Endothelial cell of umbilical vein (primary cell): ENCODE results near the gene IRF2BP2. TPM values are rescaled to one million over a fixed set of nuclear protein-coding genes. Genes with fewer than 3 reads are reported as not detected.

Experiments
- BruUV-seq: library from RNA; stranded (reverse); fragments of 400-500 nt; replicated peaks from 2 replicates; lab custom pipeline; 2021; lab: Mats Ljungman, UMichigan
- CTCF ChIA-PET: fragments of 300-600, 350-600 bp; sonication (Branson Sonifier 250); formaldehyde crosslinking; loops from one replicate; lab custom pipeline; 2021; ENCODE audit warnings: antibody characterized with exemption, inconsistent platforms; lab: Charles Lee
- POLR2A ChIA-PET: fragments of 300-600, 350-600 bp; sonication (Branson Sonifier 250); formaldehyde crosslinking; loops from one replicate; lab custom pipeline; 2021; ENCODE audit warnings: antibody characterized with exemption, inconsistent platforms; lab: Charles Lee
- DNase-seq: peaks from one replicate; pipeline ENCODE4 v3.0.0-alpha.2; 2011; ENCODE audit warnings: low read depth, low spot score
- FAIRE-seq: peaks from 2 replicates; lab custom pipeline; 2011; peaks lifted over from hg19 to GRCh38; lab: Jason Lieb, UNC
- H2AFZ ChIP-seq: 2 replicates; pipeline ENCODE4 v1.6.0; 2012; ENCODE audit warnings: low read depth, low read length, control low read depth, inconsistent platforms
- H3K27ac ChIP-seq: 2 replicates; pipeline ENCODE4 v1.5.1; 2011; ENCODE audit warnings: low read depth, mild to moderate bottlenecking, control low read depth, low read length, moderate library complexity; ENCODE audit not compliant: insufficient read depth
- H3K27me3 ChIP-seq, 2 experiments: 2 replicates each; pipeline versions ENCODE4 v1.6.0 to v1.6.1; 2011; ENCODE audit warnings: low read length in 2 of 2, mixed read lengths in 1 of 2; ENCODE audit not compliant: control insufficient read depth in 2 of 2, insufficient read depth in 2 of 2
- H3K36me3 ChIP-seq, 2 experiments: 2 replicates in 1 of 2; 3 replicates in 1 of 2; pipeline ENCODE4 v1.5.1; 2011; ENCODE audit warnings: low read length in 2 of 2, mild to moderate bottlenecking in 1 of 2, moderate library complexity in 1 of 2; ENCODE audit not compliant: control insufficient read depth in 2 of 2, insufficient read depth in 2 of 2; ENCODE audit errors: extremely low read depth in 1 of 2
- H3K4me1 ChIP-seq: 3 replicates; pipeline ENCODE4 v1.5.1; 2011; ENCODE audit warnings: mild to moderate bottlenecking, low read length; ENCODE audit not compliant: control insufficient read depth, insufficient read depth; ENCODE audit errors: extremely low read depth
- H3K4me2 ChIP-seq: 2 replicates; pipeline ENCODE4 v1.6.1; 2011; ENCODE audit warnings: low read length, control low read depth, mixed read lengths; ENCODE audit not compliant: insufficient read depth
- H3K4me3 ChIP-seq, 3 experiments: fragments of 200-600 bp in 1 of 3; sonication (generic), shearing (Covaris generic) in 1 of 3; replicated peaks in 1 of 3; 2 replicates each; pipeline ENCODE4 v1.5.1; 2011 to 2016; ENCODE audit warnings: control low read depth in 3 of 3, low read length in 3 of 3, mild to moderate bottlenecking in 2 of 3, inconsistent platforms in 1 of 3, low read depth in 1 of 3, moderate library complexity in 1 of 3; ENCODE audit not compliant: insufficient read depth in 1 of 3
- H3K79me2 ChIP-seq: 2 replicates; pipeline ENCODE4 v1.6.0; 2012; ENCODE audit warnings: low read length, inconsistent platforms; ENCODE audit not compliant: control insufficient read depth, insufficient read depth
- H3K9ac ChIP-seq: replicated peaks from 2 replicates; pipeline ENCODE3; 2011; ENCODE audit warnings: low read length, control low read depth; ENCODE audit not compliant: insufficient read depth; ENCODE audit errors: extremely low read depth
- H3K9me1 ChIP-seq: replicated peaks from 3 replicates; pipeline ENCODE4 v1.6.0; 2011; ENCODE audit warnings: mild to moderate bottlenecking, low read length; ENCODE audit not compliant: control insufficient read depth, insufficient read depth; ENCODE audit errors: extremely low read depth
- H3K9me3 ChIP-seq: replicated peaks from 2 replicates; pipeline ENCODE4 v1.5.1; 2012; ENCODE audit warnings: low read length, inconsistent platforms; ENCODE audit not compliant: control insufficient read depth, insufficient read depth
- H4K20me1 ChIP-seq: replicated peaks from 2 replicates; pipeline ENCODE3; 2011; ENCODE audit warnings: mild to moderate bottlenecking, low read length; ENCODE audit not compliant: control insufficient read depth, insufficient read depth; ENCODE audit errors: extremely low read depth
- EZH2 ChIP-seq: IDR thresholded peaks from 2 replicates; pipeline ENCODE4 v1.6.1; 2012; ENCODE audit warnings: borderline replicate concordance, low read depth, mild to moderate bottlenecking, moderate library complexity, low read length, inconsistent platforms; ENCODE audit not compliant: severe bottlenecking
- FOS ChIP-seq: IDR thresholded peaks from 2 replicates; pipeline ENCODE4 v1.6.1; 2011; ENCODE audit warnings: mild to moderate bottlenecking, low read length, moderate library complexity, borderline replicate concordance; ENCODE audit not compliant: insufficient read depth
- GATA2 ChIP-seq: IDR thresholded peaks from 2 replicates; pipeline ENCODE4 v1.7.0; 2011; ENCODE audit warnings: low read depth, mild to moderate bottlenecking, moderate library complexity, mixed read lengths, low read length; ENCODE audit not compliant: insufficient read length, insufficient read depth
- JUN ChIP-seq: IDR thresholded peaks from 2 replicates; pipeline ENCODE4 v1.6.1; 2011; ENCODE audit warnings: borderline replicate concordance, low read depth; ENCODE audit not compliant: insufficient read length, insufficient read depth
- POLR2A ChIP-seq: IDR thresholded peaks from 2 replicates; pipeline ENCODE4 v1.6.1; 2012; ENCODE audit warnings: low read depth, mild to moderate bottlenecking, control low read depth, low read length
- POLR2AphosphoS5 ChIP-seq: IDR thresholded peaks from 2 replicates; pipeline ENCODE4 v1.6.1; 2012; ENCODE audit warnings: low read depth, mild to moderate bottlenecking, control low read depth, low read length, moderate library complexity; ENCODE audit not compliant: insufficient read depth
- dilution Hi-C: fragments of 300-500 bp; cut with MboI; formaldehyde crosslinking; loops from one replicate; pipeline ENCODE4 v1.15.0; 2019; ENCODE audit warnings: low sequenced_read_pairs; ENCODE audit not compliant: extremely low pct_ligation_motif_present
- intact Hi-C: fragments of 100-400 bp; cut with micrococcal nuclease; formaldehyde crosslinking; loops from one replicate; pipeline ENCODE4 v1.10.0; 2022
- polyA plus RNA-seq, 4 experiments: library from polyadenylated mRNA; depleted of rRNA in 3 of 4; stranded (reverse) in 3 of 4; unstranded in 1 of 4; fragments of >200 nt; gene quantifications; 2 replicates each; pipeline versions ENCODE4 v1.2.1 to v1.2.3, GENCODE V29; 2011 to 2012; ENCODE audit warnings: missing spikeins in 1 of 4
- total RNA-seq: library from RNA; stranded (reverse); gene quantifications from 2 replicates; pipeline ENCODE4 v1.2.3, GENCODE V29; 2021
- TF ChIP-seq, protein P1 (sequence below): IDR thresholded peaks from 2 replicates; pipeline ENCODE4 v1.6.1; 2011; ENCODE audit not compliant: insufficient read depth, insufficient read length
- TF ChIP-seq, protein P2 (sequence below), 2 donors: IDR thresholded peaks; 1 replicate in 1 of 2; 2 replicates in 1 of 2; pipeline ENCODE4 v1.5.1; 2011; ENCODE audit warnings: low read length in 2 of 2, mild to moderate bottlenecking in 2 of 2, moderate library complexity in 2 of 2, control low read depth in 1 of 2, inconsistent platforms in 1 of 2, low read depth in 1 of 2; ENCODE audit not compliant: insufficient read depth in 1 of 2; ENCODE audit errors: extremely low read depth in 1 of 2

The IRF2BP2 gene
- total and polyA plus RNA-seq, 2 donors (not counting 3 experiments of a cell fraction or from before 2014, with no cell fraction given): 66.6 to 109 TPM

DNA sequence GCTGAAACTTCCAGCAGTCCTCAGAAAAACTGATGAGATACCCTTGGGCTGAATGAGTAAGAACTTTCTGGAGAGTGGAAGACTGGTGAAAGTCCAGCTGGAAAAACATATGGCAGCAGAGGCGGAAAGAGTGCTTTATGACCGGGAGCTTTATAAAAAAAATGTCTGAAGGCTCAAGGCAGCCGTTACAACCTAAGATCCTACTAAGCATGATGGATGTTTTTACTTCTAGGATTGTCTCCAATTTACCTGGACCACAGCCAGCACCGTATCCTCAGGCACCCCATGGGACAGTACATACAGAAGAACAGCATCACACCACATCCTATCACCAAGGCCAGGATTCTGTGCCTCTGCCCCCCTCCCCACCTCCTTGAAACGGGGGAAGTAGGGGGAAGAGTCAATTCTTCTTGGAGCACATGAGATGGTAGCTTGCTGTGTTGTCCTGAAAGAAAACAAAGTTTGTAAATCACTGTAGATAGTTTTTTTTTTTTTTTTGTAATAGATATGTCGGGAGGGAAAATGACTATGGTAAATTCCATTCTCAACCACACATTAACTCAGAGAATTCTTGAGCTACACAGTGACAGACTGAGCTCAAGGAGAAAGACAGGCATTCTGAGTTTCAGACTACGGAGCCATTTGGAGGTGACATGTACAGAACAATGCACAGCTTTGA is 11.8 kb upstream of the IRF2BP2 start:
- POLR2A ChIA-PET: no interaction called here
- TF ChIP-seq, protein P1, sequence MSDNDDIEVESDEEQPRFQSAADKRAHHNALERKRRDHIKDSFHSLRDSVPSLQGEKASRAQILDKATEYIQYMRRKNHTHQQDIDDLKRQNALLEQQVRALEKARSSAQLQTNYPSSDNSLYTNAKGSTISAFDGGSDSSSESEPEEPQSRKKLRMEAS: no peak
- TF ChIP-seq JUN: no peak
- TF ChIP-seq POLR2AphosphoS5: no peak
- TF ChIP-seq FOS: no peak
- no peak for TF ChIP-seq POLR2A
- TF ChIP-seq EZH2: no peak
- no peak for TF ChIP-seq GATA2
- TF ChIP-seq, protein P2, sequence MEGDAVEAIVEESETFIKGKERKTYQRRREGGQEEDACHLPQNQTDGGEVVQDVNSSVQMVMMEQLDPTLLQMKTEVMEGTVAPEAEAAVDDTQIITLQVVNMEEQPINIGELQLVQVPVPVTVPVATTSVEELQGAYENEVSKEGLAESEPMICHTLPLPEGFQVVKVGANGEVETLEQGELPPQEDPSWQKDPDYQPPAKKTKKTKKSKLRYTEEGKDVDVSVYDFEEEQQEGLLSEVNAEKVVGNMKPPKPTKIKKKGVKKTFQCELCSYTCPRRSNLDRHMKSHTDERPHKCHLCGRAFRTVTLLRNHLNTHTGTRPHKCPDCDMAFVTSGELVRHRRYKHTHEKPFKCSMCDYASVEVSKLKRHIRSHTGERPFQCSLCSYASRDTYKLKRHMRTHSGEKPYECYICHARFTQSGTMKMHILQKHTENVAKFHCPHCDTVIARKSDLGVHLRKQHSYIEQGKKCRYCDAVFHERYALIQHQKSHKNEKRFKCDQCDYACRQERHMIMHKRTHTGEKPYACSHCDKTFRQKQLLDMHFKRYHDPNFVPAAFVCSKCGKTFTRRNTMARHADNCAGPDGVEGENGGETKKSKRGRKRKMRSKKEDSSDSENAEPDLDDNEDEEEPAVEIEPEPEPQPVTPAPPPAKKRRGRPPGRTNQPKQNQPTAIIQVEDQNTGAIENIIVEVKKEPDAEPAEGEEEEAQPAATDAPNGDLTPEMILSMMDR (IDR thresholded peaks at IDR 0.05; ENCODE audit: extremely low read depth in 1 of 2, insufficient read depth in 1 of 2, low read depth in 1 of 2, low read length in 2 of 2): no peak
- no peak overlapping the region for H2AFZ ChIP-seq
- no peaks in the 10 kb centered on the region for H3K9me3 ChIP-seq
- H3K79me2 ChIP-seq: no peaks in the 10 kb centered on the region
- peaks cover 9% of the 10 kb centered on the region for H3K4me1 ChIP-seq
- H3K27me3 ChIP-seq: no peaks in the 10 kb centered on the region
- H3K9ac ChIP-seq: no peak overlapping the region
- H3K4me2 ChIP-seq: no peak overlapping the region
- no peak for FAIRE-seq
- no peak overlapping the region for H3K27ac ChIP-seq
- BruUV-seq: no TSS peak
- intact Hi-C loops (no loop called here), dilution Hi-C loops (loop anchor here (25.0 kb wide), 1 partner anchor 366 kb away; no protein-coding TSS in a partner anchor)
- no peak for DNase-seq
- no peaks in the 10 kb centered on the region for H3K36me3 ChIP-seq
- no peak overlapping the region for H3K4me3 ChIP-seq
- no peaks in the 10 kb centered on the region for H4K20me1 ChIP-seq
- H3K9me1 ChIP-seq: no peaks in the 10 kb centered on the region
- CTCF ChIA-PET: interaction anchor here (0.8 to 1.1 kb wide), 3 partner anchors 9 to 462 kb away, joined by 3 to 5 read pairs (median 3); no protein-coding TSS in a partner anchor
